Esophagus muscularis mucosa (tissue), 4 donors: ENCODE results near the gene IRAG1. TPM values are rescaled to one million over a fixed set of nuclear protein-coding genes. Genes with fewer than 3 reads are reported as not detected.

Experiments
- DNase-seq: peaks from one replicate; pipeline ENCODE4 v3.0.0-alpha.2; 2017; ENCODE audit errors: extremely low spot score
- H3K27ac ChIP-seq, 4 donors: fragments of 200-600 bp; sonication (generic); replicated peaks in 1 of 4; 1 replicate in 3 of 4; 2 replicates in 1 of 4; pipeline ENCODE4 v1.5.1; 2016 to 2019; ENCODE audit warnings: mild to moderate bottlenecking in 1 of 4
- H3K27me3 ChIP-seq, 4 donors: fragments of 200-600 bp; sonication (generic); one replicate each; pipeline versions ENCODE4 v1.5.1 to v1.6.0; 2016 to 2019
- H3K36me3 ChIP-seq, 4 donors: fragments of 200-600 bp; sonication (generic); one replicate each; pipeline ENCODE4 v1.5.1; 2016 to 2019
- H3K4me1 ChIP-seq, 4 donors: fragments of 200-600 bp; sonication (generic); one replicate each; pipeline ENCODE4 v1.5.1; 2016 to 2019
- H3K4me3 ChIP-seq, 4 donors: fragments of 200-600 bp; sonication (generic); 1 replicate in 2 of 4; 2 replicates in 2 of 4; pipeline ENCODE4 v1.5.1; 2016 to 2019; ENCODE audit warnings: mild to moderate bottlenecking in 4 of 4, moderate library complexity in 1 of 4
- H3K9me3 ChIP-seq, 4 donors: fragments of 200-600 bp; sonication (generic); 1 replicate in 3 of 4; 2 replicates in 1 of 4; pipeline ENCODE4 v1.5.1; 2016 to 2019
- EP300 ChIP-seq: sonication (generic); formaldehyde crosslinking; IDR thresholded peaks from one replicate; pipeline ENCODE4 v1.6.1; 2017; ENCODE audit warnings: antibody characterized with exemption
- POLR2A ChIP-seq: fragments of 450-650 bp; IDR thresholded peaks from one replicate; pipeline ENCODE4 v1.6.1; 2017; ENCODE audit warnings: antibody characterized with exemption, moderate library complexity, mild to moderate bottlenecking, low read depth
- POLR2AphosphoS5 ChIP-seq, 2 donors: sonication (generic); formaldehyde crosslinking; IDR thresholded peaks; one replicate each; pipeline ENCODE4 v1.6.1; 2017; ENCODE audit warnings: antibody characterized with exemption in 2 of 2
- WGBS: methylation state at CpG from one replicate; pipeline ENCODE4 v1.1.5; 2018; 5-methylcytosine and 5-hydroxymethylcytosine counted together
- intact Hi-C: fragments of 100-400 bp; cut with DNase I; formaldehyde crosslinking; loops from one replicate; pipeline ENCODE4 v1.15.1; 2023
- total RNA-seq, 4 donors: library from RNA; depleted of rRNA; stranded (reverse); fragments of >200 nt; gene quantifications; one replicate each; pipeline versions ENCODE4 v1.1.0 to v1.2.1, GENCODE V29; 2016
- TF ChIP-seq, protein P1 (sequence below), 3 experiments: fragments of 200-600 bp in 2 of 3; fragments of 450-650 bp in 1 of 3; sonication (generic) in 2 of 3; IDR thresholded peaks; one replicate each; pipeline ENCODE4 v1.5.1; 2017 to 2019; ENCODE audit warnings: antibody characterized with exemption in 3 of 3, mild to moderate bottlenecking in 2 of 3, moderate library complexity in 1 of 3

Gene IRAG1
- total RNA-seq, 4 donors from 2014 or later, result 205 to 338 (median 276) TPM

DNA sequence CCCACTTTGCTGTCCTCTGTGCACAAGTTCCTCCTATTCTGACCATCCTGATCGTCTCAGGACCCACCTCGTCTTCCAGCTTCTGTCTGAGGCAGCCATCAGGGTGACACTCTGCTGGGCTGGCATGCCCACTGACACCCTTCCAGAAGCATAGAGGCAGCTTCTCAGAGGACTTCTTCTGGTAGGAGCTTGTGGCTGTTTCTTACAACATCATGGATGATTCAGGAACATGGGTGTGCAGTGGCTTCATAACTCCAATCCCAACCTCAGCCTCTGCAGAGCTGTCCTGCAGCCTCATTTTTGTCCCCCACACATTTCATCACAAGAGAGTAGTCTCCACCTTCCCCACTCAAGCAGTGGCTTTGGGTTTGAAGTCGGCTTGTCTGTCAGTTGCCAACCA is 36.6 kb upstream of the IRAG1 start:
- no peak for DNase-seq
- Histone ChIP-seq H3K27ac (no peak overlapping the region), H3K27me3 (no peaks in the 10 kb centered on the region), H3K9me3 (no peaks in the 10 kb centered on the region), H3K36me3 (no peaks in the 10 kb centered on the region), H3K4me1 (peaks cover 0 to 43% (median 33%) of the 10 kb centered on the region in 4 donors), H3K4me3 (no peak overlapping the region)
- TF ChIP-seq POLR2A, result no peak
- no peak for TF ChIP-seq EP300
- TF ChIP-seq, protein P1, sequence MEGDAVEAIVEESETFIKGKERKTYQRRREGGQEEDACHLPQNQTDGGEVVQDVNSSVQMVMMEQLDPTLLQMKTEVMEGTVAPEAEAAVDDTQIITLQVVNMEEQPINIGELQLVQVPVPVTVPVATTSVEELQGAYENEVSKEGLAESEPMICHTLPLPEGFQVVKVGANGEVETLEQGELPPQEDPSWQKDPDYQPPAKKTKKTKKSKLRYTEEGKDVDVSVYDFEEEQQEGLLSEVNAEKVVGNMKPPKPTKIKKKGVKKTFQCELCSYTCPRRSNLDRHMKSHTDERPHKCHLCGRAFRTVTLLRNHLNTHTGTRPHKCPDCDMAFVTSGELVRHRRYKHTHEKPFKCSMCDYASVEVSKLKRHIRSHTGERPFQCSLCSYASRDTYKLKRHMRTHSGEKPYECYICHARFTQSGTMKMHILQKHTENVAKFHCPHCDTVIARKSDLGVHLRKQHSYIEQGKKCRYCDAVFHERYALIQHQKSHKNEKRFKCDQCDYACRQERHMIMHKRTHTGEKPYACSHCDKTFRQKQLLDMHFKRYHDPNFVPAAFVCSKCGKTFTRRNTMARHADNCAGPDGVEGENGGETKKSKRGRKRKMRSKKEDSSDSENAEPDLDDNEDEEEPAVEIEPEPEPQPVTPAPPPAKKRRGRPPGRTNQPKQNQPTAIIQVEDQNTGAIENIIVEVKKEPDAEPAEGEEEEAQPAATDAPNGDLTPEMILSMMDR (IDR thresholded peaks at IDR 0.05), result no peak
- TF ChIP-seq POLR2AphosphoS5 (IDR thresholded peaks at IDR 0.05), result no peak
- WGBS, result 80% methylated on average over 3 of the region's 3 CpGs
- intact Hi-C loops, result loop anchor here (5.0 kb wide), 1 partner anchor 33 kb away; no protein-coding TSS in a partner anchor

DNA sequence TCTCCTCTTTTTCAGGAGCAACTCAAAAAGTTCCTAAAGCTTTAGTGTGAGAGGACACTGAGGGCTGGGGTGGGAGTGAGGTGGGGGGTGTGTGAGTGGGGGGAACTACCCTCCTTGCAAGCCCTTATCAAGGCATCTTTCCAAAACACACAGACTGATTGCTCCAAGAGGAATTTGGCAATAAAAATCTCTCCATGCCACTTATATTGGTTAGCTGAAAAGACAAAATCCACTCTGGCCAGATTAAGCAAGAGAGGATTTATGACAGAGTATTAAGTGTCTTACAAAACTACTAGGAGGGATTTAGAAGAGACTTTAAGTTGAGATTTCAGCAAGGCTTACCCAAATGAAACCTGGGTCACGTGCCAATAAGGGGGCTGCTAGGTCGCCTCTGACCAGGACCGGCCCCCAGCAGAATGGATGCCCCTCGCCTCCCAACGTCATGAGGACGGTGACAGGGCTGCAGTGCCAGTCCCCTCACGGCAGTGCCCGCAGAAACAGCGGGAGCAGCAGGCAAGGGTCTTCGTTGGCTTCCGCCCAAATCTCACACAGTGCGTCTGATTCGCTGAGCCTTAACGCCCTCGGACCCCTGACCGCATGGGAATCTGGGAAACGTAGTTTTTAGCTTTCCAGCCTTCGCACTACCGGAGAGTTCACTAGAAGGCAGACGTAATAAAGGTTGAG is 35.4 kb upstream of the IRAG1 start:
- WGBS, result 63% methylated on average over 14 of the region's 20 CpGs
- Histone ChIP-seq H3K4me1 (peaks cover 0 to 32% (median 22%) of the 10 kb centered on the region in 4 donors), H3K4me3 (no peak overlapping the region), H3K36me3 (no peaks in the 10 kb centered on the region), H3K27ac (peak overlapping the region in 1 of 4 donors; percentile 6), H3K9me3 (no peaks in the 10 kb centered on the region), H3K27me3 (no peaks in the 10 kb centered on the region)
- TF ChIP-seq POLR2A, result no peak
- TF ChIP-seq POLR2AphosphoS5 (IDR thresholded peaks at IDR 0.05), result no peak
- TF ChIP-seq EP300, result no peak
- TF ChIP-seq, protein P1 (IDR thresholded peaks at IDR 0.05), result no peak
- intact Hi-C loops, result no loop called here
- no peak for DNase-seq

DNA sequence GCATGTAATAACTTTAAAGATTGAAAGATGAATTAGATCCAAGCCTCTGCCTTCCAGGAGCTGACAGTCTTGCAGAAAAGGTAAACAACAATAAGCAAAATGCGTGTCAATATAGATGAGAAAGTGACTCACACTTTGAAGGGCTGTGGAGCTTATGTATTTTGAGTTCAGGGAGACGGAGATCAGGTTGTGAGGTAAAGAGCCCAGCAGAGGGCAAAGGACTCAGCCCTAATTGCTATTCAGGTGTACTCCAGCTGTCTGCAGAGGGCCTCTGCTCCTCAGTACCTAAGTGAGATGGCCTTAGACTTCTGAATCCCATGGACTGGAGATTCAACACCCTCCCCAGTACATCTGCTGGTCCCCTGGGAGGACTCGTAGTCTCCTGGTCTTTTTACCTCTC is 34.6 kb upstream of the IRAG1 start:
- Histone ChIP-seq H3K36me3 (no peaks in the 10 kb centered on the region), H3K4me3 (no peak overlapping the region), H3K9me3 (no peaks in the 10 kb centered on the region), H3K4me1 (peaks cover 0 to 25% (median 15%) of the 10 kb centered on the region in 4 donors), H3K27ac (peak overlapping the region in 3 of 4 donors; percentile 32 to 64 (median 45)), H3K27me3 (no peaks in the 10 kb centered on the region)
- 93% methylated on average over 3 of the region's 3 CpGs for WGBS
- no peak for TF ChIP-seq EP300
- TF ChIP-seq, protein P1 (IDR thresholded peaks at IDR 0.05), result no peak
- no peak for TF ChIP-seq POLR2AphosphoS5 (IDR thresholded peaks at IDR 0.05)
- TF ChIP-seq POLR2A, result no peak
- intact Hi-C loops, result no loop called here
- no peak for DNase-seq

DNA sequence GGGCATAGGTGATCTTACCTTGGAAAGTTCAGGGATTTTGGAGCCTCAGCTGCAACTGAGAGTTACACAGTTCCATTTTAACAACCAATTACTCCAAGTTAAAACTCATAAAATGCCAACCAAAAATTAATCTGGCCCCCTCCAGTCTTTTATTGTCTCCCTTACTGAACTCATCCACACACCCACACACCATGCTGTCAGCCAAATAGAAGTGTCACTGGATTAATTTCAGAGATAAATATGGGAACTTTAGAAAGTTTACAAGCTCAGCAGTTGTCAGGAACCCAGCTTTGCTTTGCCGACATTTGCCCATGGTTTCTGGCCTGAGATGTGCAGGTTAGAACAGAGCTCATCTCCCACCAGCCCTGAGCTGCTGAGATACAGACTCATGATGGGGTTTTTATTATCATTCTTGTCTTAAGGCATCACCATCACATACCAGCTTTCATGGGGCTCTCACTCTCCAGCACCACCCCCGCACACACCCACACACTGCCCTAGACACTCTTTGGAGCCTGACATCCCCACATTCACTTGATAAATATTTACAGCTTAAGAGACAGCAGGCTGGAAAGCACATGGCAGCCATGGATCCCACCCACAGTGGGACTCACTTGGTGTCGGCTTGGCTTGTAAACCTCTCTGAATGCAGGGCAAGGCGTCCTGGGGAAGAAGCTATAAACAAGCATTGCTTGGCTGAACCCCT is 33.7 kb upstream of the IRAG1 start:
- TF ChIP-seq POLR2A (no peak), POLR2AphosphoS5 (IDR thresholded peaks at IDR 0.05) (no peak), EP300 (no peak)
- TF ChIP-seq, protein P1 (IDR thresholded peaks at IDR 0.05), result no peak
- Histone ChIP-seq H3K4me3 (no peak overlapping the region), H3K27me3 (no peaks in the 10 kb centered on the region), H3K4me1 (peaks cover 0 to 23% (median 15%) of the 10 kb centered on the region in 4 donors), H3K9me3 (no peaks in the 10 kb centered on the region), H3K27ac (peak overlapping the region; percentile 32 to 64 (median 39)), H3K36me3 (no peaks in the 10 kb centered on the region)
- intact Hi-C loops, result no loop called here
- no peak for DNase-seq
- 41% methylated on average over 4 of the region's 4 CpGs for WGBS
